ENCODE measurements around the gene RPLP1. TPM values are rescaled to one million over a fixed set of nuclear protein-coding genes. Genes with fewer than 3 reads are reported as not detected.

Gene RPLP1
- total and polyA plus RNA-seq, 2 of the 8 experiments (the other 6 are each of a cell fraction or from before 2014, with no cell fraction given) = 2,089 to 4,387 TPM

GRCh38 chr15:69435985-69436384, 16.6 kb upstream of the RPLP1 start:
- Histone ChIP-seq H2BK20ac (ENCODE audit: low read length) (no peak overlapping the region), H3K56ac (replicated peaks; ENCODE audit: insufficient read length, low read depth, low read length) (no peak overlapping the region), H2BK5ac (ENCODE audit: low read depth, low read length) (no peak overlapping the region), H3K4me1 (replicated peaks in 1 of 4; ENCODE audit: control insufficient read depth in 3 of 4, insufficient read depth in 4 of 4, low read length in 3 of 4) (no peaks in the 10 kb centered on the region; a peak in 1 of 7 replicates), H3K18ac (ENCODE audit: extremely low read depth, low read length) (no peak overlapping the region), H3K14ac (ENCODE audit: insufficient read length) (no peak overlapping the region), H4K8ac (ENCODE audit: extremely low read depth, insufficient read depth, low read length) (no peak overlapping the region), H3K79me2 (ENCODE audit: control insufficient read depth in 1 of 2, insufficient read depth in 2 of 2, low read length in 2 of 2) (no peaks in the 10 kb centered on the region; a peak in 1 of 4 replicates), H3K79me1 (ENCODE audit: low read depth, low read length) (0 out of 2 replicates have a peak, but pooled peaks cover 3% of the 10 kb centered on the region), H3K4me2 (ENCODE audit: insufficient read depth in 1 of 2, low read depth in 2 of 2, low read length in 2 of 2) (no peak overlapping the region), H2AK5ac (ENCODE audit: low read depth, low read length) (no peak overlapping the region), H3K23me2 (ENCODE audit: low read depth, low read length) (no peaks in the 10 kb centered on the region), H2BK120ac (replicated peaks; ENCODE audit: low read depth, low read length) (no peak overlapping the region), H3K27ac (ENCODE audit: low read depth, low read length) (no peak overlapping the region), H3K36me3 (ENCODE audit: control insufficient read depth in 2 of 4, insufficient read depth in 4 of 4, low read length in 3 of 4) (peaks cover 14 to 78% (median 64%) of the 10 kb centered on the region in 4 experiments), H2BK12ac (ENCODE audit: low read depth, low read length) (no peak overlapping the region), H4K5ac (ENCODE audit: insufficient read length, low read depth, low read length) (no peak overlapping the region), H3K27me3 (replicated peaks in 1 of 4; ENCODE audit: control insufficient read depth in 3 of 4, extremely low read depth in 1 of 4, insufficient read depth in 3 of 4, low read length in 3 of 4) (no peaks in the 10 kb centered on the region), H4K91ac (replicated peaks; ENCODE audit: insufficient read length, low read length) (no peak overlapping the region), H3K9me3 (ENCODE audit: insufficient read depth in 2 of 2, low read depth in 1 of 2, low read length in 1 of 2) (no peaks in the 10 kb centered on the region), H2BK15ac (ENCODE audit: low read length) (no peak overlapping the region), H3K23ac (ENCODE audit: insufficient read length) (no peak overlapping the region), H3K9ac (replicated peaks in 1 of 4; ENCODE audit: extremely low read depth in 1 of 4, low read depth in 3 of 4, low read length in 3 of 4) (no peak overlapping the region), H2AFZ (ENCODE audit: low read length) (no peak overlapping the region), H3K4ac (replicated peaks; ENCODE audit: insufficient read length, low read depth, low read length) (no peak overlapping the region), H4K20me1 (replicated peaks in 1 of 2; ENCODE audit: control insufficient read depth in 1 of 2, insufficient read depth in 2 of 2, low read length in 2 of 2) (peaks cover 0 to 3% of the 10 kb centered on the region in 2 experiments), H3K4me3 (ENCODE audit: extremely low read depth in 1 of 4, insufficient read depth in 2 of 4, low read depth in 3 of 4, low read length in 4 of 4) (no peak overlapping the region)
- 96% methylated on average over 4 of the region's 4 CpGs; no CpG with 5 or more reads in 1 of the 2 experiments for WGBS, 2 experiments (ENCODE audit: extremely low coverage in 1 of 2, insufficient coverage in 1 of 2, insufficient read length in 1 of 2, insufficient replicate concordance in 2 of 2, low coverage in 1 of 2, low lambda C conversion rate in 2 of 2, missing lambda C conversion rate in 1 of 2)
- POLR2A ChIA-PET (ENCODE audit: partially characterized antibody) = interaction anchor here (0.8 to 2.0 kb wide), 3 partner anchors 11 to 361 kb away, joined by 4 to 6 read pairs (median 4); partner anchors contain the start of gene RPLP1
- TF ChIP-seq CTCF (IDR thresholded peaks at IDR 0.05; ENCODE audit: control extremely low read depth in 1 of 3, insufficient read depth in 1 of 3, low read depth in 1 of 3, low read length in 3 of 3) = no peak
- no peak for TF ChIP-seq HDAC6 (IDR thresholded peaks at IDR 0.05; ENCODE audit: low read depth, low read length)
- no peak for TF ChIP-seq KDM5A (IDR thresholded peaks at IDR 0.05; ENCODE audit: low read length)
- TF ChIP-seq SIN3A (conservative IDR thresholded peaks at IDR 0.05 in 1 of 2, IDR thresholded peaks at IDR 0.05 in 1 of 2; ENCODE audit: low read depth in 1 of 2, low read length in 2 of 2) = no peak
- FAIRE-seq = no peak
- CTCF ChIA-PET (ENCODE audit: partially characterized antibody) = no interaction called here
- no peak for DNase-seq (ENCODE audit: low read depth in 1 of 2, low spot score in 2 of 2)

All from H1 (cell line).